ENCODE measurements around the gene NVL. TPM values are rescaled to one million over a fixed set of nuclear protein-coding genes. Genes with fewer than 3 reads are reported as not detected.
A peak's percentile ranks its signal among the peaks of the same experiment; 100 is the strongest.

NVL gene
- 13.2 and 17.9 TPM in 2 replicates for polyA plus RNA-seq (2011; rRNA removed)
- 8.2 and 11.2 TPM in 2 replicates for polyA minus RNA-seq (2011; rRNA and poly(A)+ RNA removed)

DNA sequence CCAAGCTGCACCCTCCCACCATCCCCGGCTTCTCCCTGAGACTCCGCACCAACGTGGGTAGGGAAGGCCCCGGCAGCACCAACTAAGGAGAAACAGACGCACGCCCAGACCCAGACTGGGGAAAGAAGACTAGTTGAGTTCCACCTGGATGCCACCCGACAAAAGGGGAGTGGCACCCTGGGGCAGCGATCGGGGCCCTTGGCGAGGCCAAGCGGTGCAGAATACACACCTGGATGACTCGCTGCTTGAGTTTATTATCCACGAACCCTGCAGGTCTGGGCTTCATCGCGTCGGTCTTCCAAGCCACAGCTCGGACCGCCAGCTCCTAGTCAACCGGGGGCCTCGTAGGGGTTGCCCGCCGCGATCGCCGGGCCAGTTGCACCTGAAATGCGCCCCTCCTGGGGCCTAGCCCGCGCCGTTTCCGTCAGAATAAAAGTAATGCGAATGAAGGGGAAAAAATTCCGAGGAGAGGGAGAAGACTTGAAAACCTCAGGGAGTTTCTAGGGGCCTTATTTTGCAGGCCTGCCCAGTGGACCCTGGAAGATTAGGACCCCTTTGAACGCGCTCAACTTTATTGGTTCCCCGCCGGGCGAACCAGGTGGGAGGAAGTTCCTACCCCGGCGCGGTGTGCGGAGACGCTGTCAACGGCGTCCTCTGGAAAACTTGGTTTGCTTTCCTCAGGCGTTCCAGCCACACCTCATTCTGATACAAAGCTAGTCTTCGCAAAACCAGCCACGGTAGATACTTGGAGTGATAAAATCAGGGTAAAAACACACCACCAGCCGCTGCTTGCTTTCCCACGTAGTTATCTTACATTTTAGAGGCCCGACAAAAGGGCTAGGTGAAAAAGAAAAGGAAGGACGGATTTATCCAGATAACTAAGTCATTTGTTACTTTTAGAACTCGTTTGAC is at the start of gene NVL:
TSS of gene NVL (minus strand) at position 331 of the 912 bp plus-strand sequence. CDS start at position 286, 45 bp downstream.
- POLR2A ChIA-PET = no interaction called here
- TF ChIP-seq CTCF (IDR thresholded peaks at IDR 0.05; ENCODE audit: insufficient read depth, low read depth, low read length) = no peak

GRCh38 chr1:224378855-224379631 is 49.1 kb upstream of the NVL start:
- no peak for DNase-seq (ENCODE audit: low read depth)
- ChIA-PET POLR2A (no interaction called here), CTCF (no interaction called here)
- peaks cover 5% of the 10 kb centered on the region for H3K36me3 ChIP-seq (ENCODE audit: control insufficient read depth, insufficient read depth, low read length)
- no peaks in the 10 kb centered on the region for H3K27me3 ChIP-seq (ENCODE audit: control insufficient read depth, insufficient read depth, low read length)
- TF ChIP-seq CTCF (IDR thresholded peaks at IDR 0.05; ENCODE audit: insufficient read depth, low read depth, low read length) = no peak
- no peak overlapping the region for H3K4me3 ChIP-seq (ENCODE audit: low read depth, low read length)

More for the DNA sequence above, at the start of gene NVL:
- H3K27me3 ChIP-seq (ENCODE audit: control insufficient read depth, insufficient read depth, low read length) = no peaks in the 10 kb centered on the region
- CTCF ChIA-PET = interaction anchor here (0.6 to 1.7 kb wide), 5 partner anchors 10 to 593 kb away, joined by 3 to 9 read pairs (median 3); no protein-coding TSS in a partner anchor
- peak; percentile 37 for DNase-seq (ENCODE audit: low read depth)
- peak within 1 kb of the TSS; percentile 83 for H3K4me3 ChIP-seq (ENCODE audit: low read depth, low read length)
- 0 out of 2 replicates have a peak, but pooled peaks cover 2% of the 10 kb centered on the region for H3K36me3 ChIP-seq (ENCODE audit: control insufficient read depth, insufficient read depth, low read length)

DNA sequence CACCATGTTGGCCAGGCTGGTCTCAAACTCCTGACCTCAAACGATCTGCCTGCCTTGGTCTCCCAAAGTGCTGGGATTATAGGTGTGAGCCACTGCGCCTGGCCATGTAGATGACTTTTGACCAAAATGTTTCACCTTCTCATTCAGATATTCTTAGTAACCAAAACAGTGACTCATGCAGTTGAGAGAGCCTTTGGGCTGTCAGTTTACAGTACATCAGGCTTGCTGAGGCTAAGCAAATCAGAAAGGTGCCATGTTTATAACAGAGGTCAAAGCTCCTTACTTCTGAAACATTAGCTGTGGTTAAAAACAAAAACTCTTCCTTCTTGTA is 47.7 kb upstream of the NVL start:
- TF ChIP-seq CTCF (IDR thresholded peaks at IDR 0.05; ENCODE audit: insufficient read depth, low read depth, low read length) = no peak
- ChIA-PET POLR2A (no interaction called here), CTCF (interaction anchor here (0.6 to 1.9 kb wide), 2 partner anchors 18 to 287 kb away, joined by 4 read pairs; no protein-coding TSS in a partner anchor)
- no peaks in the 10 kb centered on the region for H3K27me3 ChIP-seq (ENCODE audit: control insufficient read depth, insufficient read depth, low read length)
- H3K36me3 ChIP-seq (ENCODE audit: control insufficient read depth, insufficient read depth, low read length) = peaks cover 5% of the 10 kb centered on the region
- H3K4me3 ChIP-seq (ENCODE audit: low read depth, low read length) = no peak overlapping the region
- DNase-seq (ENCODE audit: low read depth) = no peak

DNA sequence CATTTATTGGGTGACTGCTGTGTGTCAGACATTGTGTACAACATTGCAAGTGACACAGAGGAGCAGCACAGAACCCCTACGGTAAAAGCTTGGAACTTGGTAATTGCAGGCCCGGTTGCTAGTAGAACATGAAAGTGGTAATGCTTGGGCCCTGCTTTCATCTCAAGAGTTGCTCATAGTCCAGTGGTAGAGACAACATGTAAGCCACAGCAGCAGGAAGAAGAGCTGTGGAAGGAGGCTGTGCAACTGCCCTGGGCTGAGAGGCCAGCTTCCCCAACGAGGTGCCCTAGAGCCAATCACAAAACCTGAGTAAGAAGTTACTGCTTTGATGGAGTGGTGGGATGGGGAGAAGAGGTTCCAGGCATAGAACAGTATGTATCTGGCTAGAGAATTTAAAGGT is 45.1 kb upstream of the NVL start:
- ChIA-PET POLR2A (no interaction called here), CTCF (interaction anchor here (1.3 kb wide), 1 partner anchor 10 kb away, joined by 3 read pairs; no protein-coding TSS in a partner anchor)
- no peak for DNase-seq (ENCODE audit: low read depth)
- Histone ChIP-seq H3K36me3 (ENCODE audit: control insufficient read depth, insufficient read depth, low read length) (peaks cover 7% of the 10 kb centered on the region), H3K4me3 (ENCODE audit: low read depth, low read length) (no peak overlapping the region), H3K27me3 (ENCODE audit: control insufficient read depth, insufficient read depth, low read length) (no peaks in the 10 kb centered on the region)
- TF ChIP-seq CTCF (IDR thresholded peaks at IDR 0.05; ENCODE audit: insufficient read depth, low read depth, low read length) = no peak
